ENCODE data around the gene FBXO11. TPM values are rescaled to one million over a fixed set of nuclear protein-coding genes. Genes with fewer than 3 reads are reported as not detected.

Gene FBXO11
- total RNA-seq, 1 donor from 2014 or later, result 86.7 TPM

GRCh38 chr2:47767880-47768609, 138.3 kb downstream of the FBXO11 start:
- intact Hi-C loops (cut with DNase I), result loop anchor here (5.0 kb wide), 1 partner anchor 331 kb away; no protein-coding TSS in a partner anchor
- ATAC-seq (peak; percentile 90), DNase-seq (ENCODE audit: low spot score) (peak; percentile 82)

GRCh38 chr2:47767497-47767844, 138.8 kb downstream of the FBXO11 start:
- peak; percentile 8 for ATAC-seq
- no peak for DNase-seq (ENCODE audit: low spot score)
- intact Hi-C loops (cut with DNase I), result loop anchor here (5.0 kb wide), 1 partner anchor 330 kb away; no protein-coding TSS in a partner anchor

GRCh38 chr2:47751856-47752414, 154.4 kb downstream of the FBXO11 start:
- intact Hi-C loops (cut with DNase I), result no loop called here
- ATAC-seq, result no peak
- DNase-seq (ENCODE audit: low spot score), result no peak

GRCh38 chr2:47747878-47748277, 158.4 kb downstream of the FBXO11 start:
- DNase-seq (ENCODE audit: low spot score) (no peak), ATAC-seq (no peak)
- intact Hi-C loops (cut with DNase I), result no loop called here

- intact Hi-C loops (cut with DNase I), result no loop called here
- ATAC-seq (no peak), DNase-seq (ENCODE audit: low spot score) (no peak)
Measured at GRCh38 chr2:47744074-47744473, 162.2 kb downstream of the FBXO11 start.

GRCh38 chr2:47741637-47742036, 164.7 kb downstream of the FBXO11 start:
- intact Hi-C loops (cut with DNase I), result no loop called here
- ATAC-seq (no peak), DNase-seq (ENCODE audit: low spot score) (no peak)

GRCh38 chr2:47741101-47741500, 165.2 kb downstream of the FBXO11 start:
- ATAC-seq (no peak), DNase-seq (ENCODE audit: low spot score) (no peak)
- intact Hi-C loops (cut with DNase I), result no loop called here

Other genes starting within 250 kb of the FBXO11 start
- 50.3 TPM for gene MSH6, start 123.4 kb downstream of the FBXO11 start, total RNA-seq